H9 (cell line): ENCODE data around the gene PSMA3. TPM values are rescaled to one million over a fixed set of nuclear protein-coding genes. Genes with fewer than 3 reads are reported as not detected.
A peak's percentile ranks its signal among the peaks of the same experiment; 100 is the strongest.

Experiments
- DNase-seq: peaks from one replicate; pipeline ENCODE4 v3.0.0-alpha.2; 2017
- H2AFZ ChIP-seq: one replicate; pipeline ENCODE4 v1.6.1; 2013; ENCODE audit warnings: mild to moderate bottlenecking, low read length, control low read depth, moderate library complexity
- H2AK5ac ChIP-seq: 2 replicates; pipeline ENCODE4 v1.6.1; 2013; ENCODE audit warnings: low read length, control low read depth, mixed read lengths; ENCODE audit not compliant: insufficient read length
- H2BK120ac ChIP-seq: one replicate; pipeline ENCODE4 v1.6.1; 2013; ENCODE audit warnings: low read depth, mild to moderate bottlenecking, low read length, control low read depth, inconsistent platforms; ENCODE audit not compliant: poor library complexity, severe bottlenecking
- H2BK12ac ChIP-seq: 2 replicates; pipeline ENCODE4 v1.6.1; 2013; ENCODE audit warnings: low read length, control low read depth, mixed read lengths, low read depth; ENCODE audit not compliant: insufficient read length
- H2BK15ac ChIP-seq: 2 replicates; pipeline ENCODE4 v1.6.1; 2013; ENCODE audit warnings: low read depth, low read length, control low read depth
- H2BK20ac ChIP-seq: one replicate; pipeline ENCODE4 v1.6.1; 2013; ENCODE audit warnings: low read depth, mild to moderate bottlenecking, low read length, control low read depth, inconsistent platforms; ENCODE audit not compliant: poor library complexity, severe bottlenecking
- H2BK5ac ChIP-seq: 2 replicates; pipeline ENCODE4 v1.6.1; 2013; ENCODE audit warnings: low read length, control low read depth, mixed read lengths; ENCODE audit not compliant: insufficient read length
- H3K14ac ChIP-seq: 2 replicates; pipeline ENCODE4 v1.6.1; 2013; ENCODE audit warnings: low read length, control low read depth; ENCODE audit not compliant: insufficient read depth
- H3K18ac ChIP-seq: 2 replicates; pipeline ENCODE4 v1.6.1; 2013; ENCODE audit warnings: low read depth, mild to moderate bottlenecking, mixed read lengths, low read length, control low read depth; ENCODE audit not compliant: insufficient read length
- H3K23ac ChIP-seq: 2 replicates; pipeline ENCODE4 v1.6.1; 2013; ENCODE audit warnings: low read length, control low read depth, mixed read lengths, low read depth; ENCODE audit not compliant: insufficient read length
- H3K23me2 ChIP-seq: 2 replicates; pipeline ENCODE4 v1.6.1; 2013; ENCODE audit warnings: low read depth, mild to moderate bottlenecking, mixed read lengths, low read length, control low read depth; ENCODE audit not compliant: insufficient read length, poor library complexity, severe bottlenecking
- H3K27ac ChIP-seq: 2 replicates; pipeline ENCODE4 v1.5.1; 2013; ENCODE audit warnings: low read length, control low read depth, mixed read lengths, low read depth; ENCODE audit not compliant: insufficient read length
- H3K27me3 ChIP-seq: 2 replicates; pipeline ENCODE4 v1.6.1; 2013; ENCODE audit warnings: low read length, control low read depth, inconsistent platforms; ENCODE audit not compliant: insufficient read depth
- H3K4ac ChIP-seq: 2 replicates; pipeline ENCODE4 v1.6.1; 2013; ENCODE audit warnings: low read depth, mild to moderate bottlenecking, control low read depth, inconsistent platforms, low read length, moderate library complexity
- H3K4me1 ChIP-seq: 2 replicates; pipeline ENCODE4 v1.6.1; 2013; ENCODE audit warnings: low read length, control low read depth, inconsistent platforms; ENCODE audit not compliant: insufficient read depth
- H3K4me2 ChIP-seq: 2 replicates; pipeline ENCODE4 v1.6.1; 2013; ENCODE audit warnings: low read length, control low read depth, mixed read lengths; ENCODE audit not compliant: insufficient read length, insufficient read depth
- H3K56ac ChIP-seq: 2 replicates; pipeline ENCODE4 v1.6.1; 2013; ENCODE audit warnings: low read depth, mild to moderate bottlenecking, mixed read lengths, low read length, control low read depth; ENCODE audit not compliant: insufficient read length
- H3K79me1 ChIP-seq: 2 replicates; pipeline ENCODE4 v1.6.1; 2013; ENCODE audit warnings: low read depth, mild to moderate bottlenecking, moderate library complexity, low read length, control low read depth, inconsistent platforms; ENCODE audit not compliant: insufficient read depth, poor library complexity, severe bottlenecking
- H3K79me2 ChIP-seq: 2 replicates; pipeline ENCODE4 v1.6.1; 2013; ENCODE audit warnings: low read length, control low read depth, inconsistent platforms; ENCODE audit not compliant: insufficient read depth
- H3K9ac ChIP-seq: 2 replicates; pipeline ENCODE4 v1.6.1; 2013; ENCODE audit warnings: low read length, control low read depth, mixed read lengths; ENCODE audit not compliant: insufficient read length; ENCODE audit errors: extremely low read depth
- H3K9me3 ChIP-seq: one replicate; pipeline ENCODE4 v1.6.1; 2013; ENCODE audit warnings: low read depth, low read length, inconsistent platforms; ENCODE audit not compliant: control insufficient read depth
- H3T11ph ChIP-seq: one replicate; pipeline ENCODE4 v1.6.1; 2013; ENCODE audit warnings: mild to moderate bottlenecking, low read length, control low read depth, inconsistent platforms
- H4K20me1 ChIP-seq: one replicate; pipeline ENCODE4 v1.6.1; 2013; ENCODE audit not compliant: control insufficient read depth, insufficient read length, insufficient read depth
- H4K5ac ChIP-seq: 2 replicates; pipeline ENCODE4 v1.6.1; 2013; ENCODE audit warnings: low read depth, mild to moderate bottlenecking, mixed read lengths, low read length, control low read depth; ENCODE audit not compliant: insufficient read length
- H4K8ac ChIP-seq: replicated peaks from 2 replicates; pipeline ENCODE4 v1.6.1; 2013; ENCODE audit warnings: low read length, control low read depth, mixed read lengths, low read depth; ENCODE audit not compliant: insufficient read length
- H4K91ac ChIP-seq: 2 replicates; pipeline ENCODE4 v1.6.1; 2013; ENCODE audit warnings: low read depth, mild to moderate bottlenecking, moderate library complexity, mixed read lengths, low read length, control low read depth; ENCODE audit not compliant: insufficient read length
- H3K27ac Mint-ChIP-seq, 3 experiments: 2 replicates in 2 of 3; 3 replicates in 1 of 3; pipeline ENCODE4 v1.8.0; 2020 to 2021; ENCODE audit warnings: mixed read lengths in 3 of 3, mild to moderate bottlenecking in 1 of 3, moderate library complexity in 1 of 3
- H3K27me3 Mint-ChIP-seq: 2 replicates; pipeline ENCODE4 v1.8.0; 2021; ENCODE audit warnings: low read depth, mild to moderate bottlenecking, moderate library complexity, mixed read lengths
- H3K36me3 Mint-ChIP-seq, 3 experiments: 2 replicates in 2 of 3; 3 replicates in 1 of 3; pipeline ENCODE4 v1.8.0; 2020 to 2021; ENCODE audit warnings: low read depth in 3 of 3, mixed read lengths in 3 of 3; ENCODE audit not compliant: insufficient read depth in 1 of 3
- H3K4me1 Mint-ChIP-seq, 2 experiments: 2 replicates each; pipeline ENCODE4 v1.8.0; 2020; ENCODE audit warnings: mixed read lengths in 2 of 2
- H3K4me3 Mint-ChIP-seq, 2 experiments: 2 replicates in 1 of 2; 3 replicates in 1 of 2; pipeline ENCODE4 v1.8.0; 2020 to 2021; ENCODE audit warnings: mild to moderate bottlenecking in 2 of 2, mixed read lengths in 2 of 2, moderate library complexity in 1 of 2
- H3K9me3 Mint-ChIP-seq, 2 experiments: 2 replicates in 1 of 2; 3 replicates in 1 of 2; pipeline ENCODE4 v1.8.0; 2020; ENCODE audit warnings: mild to moderate bottlenecking in 2 of 2, mixed read lengths in 2 of 2, moderate library complexity in 1 of 2
- WGBS: extraction: QIAGEN DNeasy Blood & Tissue Kit; methylation state at CpG from one replicate; pipeline ENCODE4 v1.1.7; 2013; ENCODE audit warnings: missing lambda C conversion rate, low lambda C conversion rate, mixed read lengths; ENCODE audit not compliant: insufficient read length; ENCODE audit errors: extremely low coverage; 5-methylcytosine and 5-hydroxymethylcytosine counted together
- total RNA-seq: library from RNA; stranded (reverse); gene quantifications from 2 replicates; pipeline ENCODE4 v1.2.1, GENCODE V29; 2021
- TF ChIP-seq, protein P1 (sequence below): fragments of 200-600 bp; sonication (generic); conservative IDR thresholded peaks from 3 replicates; pipeline ENCODE4 v1.8.0; 2021; ENCODE audit warnings: antibody characterized with exemption, mild to moderate bottlenecking

The PSMA3 gene
- total RNA-seq, 1 experiment from 2014 or later: 342 TPM

DNA sequence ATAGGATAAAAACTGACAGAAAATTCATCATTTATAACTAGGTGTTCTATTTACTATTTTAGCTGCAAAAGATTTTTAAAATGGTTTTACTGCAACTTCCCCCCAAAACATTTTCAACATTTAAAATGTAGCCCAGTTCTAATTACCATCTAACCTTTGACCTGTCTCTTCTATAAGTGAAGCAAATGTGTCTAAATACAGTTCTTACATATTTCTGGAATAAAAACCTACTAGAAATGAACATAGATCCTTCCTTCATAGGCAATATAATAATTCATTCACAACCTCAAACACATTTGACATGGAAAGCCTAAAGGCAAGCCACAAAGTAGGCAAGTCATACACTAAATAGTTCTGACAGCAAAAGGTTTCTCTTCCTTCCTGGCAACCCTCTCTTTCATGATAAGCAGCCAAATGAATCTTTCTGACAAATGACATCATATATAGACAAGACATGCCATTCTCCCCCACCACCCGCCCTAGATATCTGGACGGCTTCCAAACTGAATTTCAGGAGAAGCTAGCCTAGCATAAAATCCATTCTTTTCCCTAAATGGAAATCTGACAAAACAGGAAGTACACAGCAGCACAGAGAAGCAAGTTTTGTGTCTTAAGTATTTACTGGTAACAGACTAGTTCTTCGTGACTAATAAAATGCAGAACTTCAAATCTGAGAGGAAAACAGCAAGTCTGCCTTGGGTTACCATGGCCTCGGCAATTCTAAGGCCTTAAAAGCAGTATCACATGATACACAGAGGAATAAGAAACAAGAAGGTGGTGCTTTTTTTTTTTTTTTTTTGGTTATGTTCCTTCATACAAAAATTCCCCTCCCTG lies 36.5 kb downstream of the PSMA3 start:
- no peaks in the 10 kb centered on the region for H4K20me1 ChIP-seq
- H2AK5ac ChIP-seq: no peak overlapping the region
- no peak overlapping the region for H3K14ac ChIP-seq
- DNase-seq: no peak
- no peak overlapping the region for H2BK20ac ChIP-seq
- Mint-ChIP-seq H3K9me3 (no peaks in the 10 kb centered on the region), H3K4me1 (no peaks in the 10 kb centered on the region), H3K27ac (peak overlapping the region in 2 of 3 experiments; percentile 11 to 15; a peak in 3 of 7 replicates), H3K4me3 (no peak overlapping the region), H3K27me3 (no peaks in the 10 kb centered on the region), H3K36me3 (peaks cover 17 to 65% (median 52%) of the 10 kb centered on the region in 3 experiments; a peak in 6 of 7 replicates)
- no peak overlapping the region for H3K56ac ChIP-seq
- no peak overlapping the region for H3T11ph ChIP-seq
- H3K27me3 ChIP-seq: no peaks in the 10 kb centered on the region
- H2AFZ ChIP-seq: no peak overlapping the region
- H3K9me3 ChIP-seq: no peaks in the 10 kb centered on the region
- no peak overlapping the region for H2BK12ac ChIP-seq
- no peak overlapping the region for H4K5ac ChIP-seq
- no peak overlapping the region for H2BK5ac ChIP-seq
- H2BK15ac ChIP-seq: no peak overlapping the region
- H3K27ac ChIP-seq: no peak overlapping the region
- no peak overlapping the region for H2BK120ac ChIP-seq
- H4K91ac ChIP-seq: no peak overlapping the region
- H4K8ac ChIP-seq: no peak overlapping the region
- no peaks in the 10 kb centered on the region for H3K4me1 ChIP-seq
- no peaks in the 10 kb centered on the region for H3K23me2 ChIP-seq
- TF ChIP-seq, protein P1, sequence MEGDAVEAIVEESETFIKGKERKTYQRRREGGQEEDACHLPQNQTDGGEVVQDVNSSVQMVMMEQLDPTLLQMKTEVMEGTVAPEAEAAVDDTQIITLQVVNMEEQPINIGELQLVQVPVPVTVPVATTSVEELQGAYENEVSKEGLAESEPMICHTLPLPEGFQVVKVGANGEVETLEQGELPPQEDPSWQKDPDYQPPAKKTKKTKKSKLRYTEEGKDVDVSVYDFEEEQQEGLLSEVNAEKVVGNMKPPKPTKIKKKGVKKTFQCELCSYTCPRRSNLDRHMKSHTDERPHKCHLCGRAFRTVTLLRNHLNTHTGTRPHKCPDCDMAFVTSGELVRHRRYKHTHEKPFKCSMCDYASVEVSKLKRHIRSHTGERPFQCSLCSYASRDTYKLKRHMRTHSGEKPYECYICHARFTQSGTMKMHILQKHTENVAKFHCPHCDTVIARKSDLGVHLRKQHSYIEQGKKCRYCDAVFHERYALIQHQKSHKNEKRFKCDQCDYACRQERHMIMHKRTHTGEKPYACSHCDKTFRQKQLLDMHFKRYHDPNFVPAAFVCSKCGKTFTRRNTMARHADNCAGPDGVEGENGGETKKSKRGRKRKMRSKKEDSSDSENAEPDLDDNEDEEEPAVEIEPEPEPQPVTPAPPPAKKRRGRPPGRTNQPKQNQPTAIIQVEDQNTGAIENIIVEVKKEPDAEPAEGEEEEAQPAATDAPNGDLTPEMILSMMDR: no peak
- peaks cover 9% of the 10 kb centered on the region for H3K79me1 ChIP-seq
- no peak overlapping the region for H3K4ac ChIP-seq
- H3K9ac ChIP-seq: no peak overlapping the region
- H3K79me2 ChIP-seq: 0 out of 2 replicates have a peak, but pooled peaks cover 2% of the 10 kb centered on the region
- H3K18ac ChIP-seq: no peak overlapping the region
- WGBS: no CpG with 5 or more reads among the region's 4 CpGs
- H3K23ac ChIP-seq: no peak overlapping the region
- no peak overlapping the region for H3K4me2 ChIP-seq
